Mucosa of gallbladder (tissue), 1 donor: ENCODE results near the gene SPCS3. TPM values are rescaled to one million over a fixed set of nuclear protein-coding genes. Genes with fewer than 3 reads are reported as not detected.
"Not testable (repeated sequence)": the region's sequence is repeated elsewhere in the genome, so short reads cannot be mapped to it uniquely, and the experiment has no call there.

Source experiments
- DNase-seq: peaks from one replicate; pipeline ENCODE4 v3.0.0-alpha.2; 2020; ENCODE audit warnings: low spot score
- total RNA-seq: library from RNA; stranded (reverse); gene quantifications from one replicate; pipeline ENCODE4 v1.2.1, GENCODE V29; 2021
- donor health status: DM: no; HTN: no; CAD: no.

SPCS3 gene
- 151 TPM for total RNA-seq

GRCh38 chr4:176319704-176320339 is at the start of gene SPCS3:
SPCS3 (plus strand) TSS chr4:176319966; CDS start chr4:176320077, 111 bp downstream.
- peak; percentile 96 for DNase-seq

GRCh38 chr4:176270669-176271068 is 49.1 kb upstream of the SPCS3 start:
- no peak for DNase-seq

GRCh38 chr4:176271749-176272148 is 48.0 kb upstream of the SPCS3 start:
- DNase-seq, result no peak

GRCh38 chr4:176272799-176273198 is 47.0 kb upstream of the SPCS3 start:
- no peak for DNase-seq

GRCh38 chr4:176273736-176274135 is 46.0 kb upstream of the SPCS3 start:
- no peak for DNase-seq

- no peak for DNase-seq
Measured at GRCh38 chr4:176274441-176274840, 45.3 kb upstream of the SPCS3 start.

- no peak for DNase-seq
Measured at GRCh38 chr4:176276710-176277109, 43.1 kb upstream of the SPCS3 start.

GRCh38 chr4:176277162-176277904 is 42.4 kb upstream of the SPCS3 start:
- DNase-seq, result peak; percentile 67

GRCh38 chr4:176279560-176279959 is 40.2 kb upstream of the SPCS3 start:
- DNase-seq, result not testable (repeated sequence)

- DNase-seq, result no peak
Measured at GRCh38 chr4:176286728-176287127, 33.0 kb upstream of the SPCS3 start.

GRCh38 chr4:176287546-176287945 is 32.2 kb upstream of the SPCS3 start:
- no peak for DNase-seq

- no peak for DNase-seq
Measured at GRCh38 chr4:176288020-176288419, 31.7 kb upstream of the SPCS3 start.

- no peak for DNase-seq
Measured at GRCh38 chr4:176289561-176289960, 30.2 kb upstream of the SPCS3 start.

- DNase-seq, result no peak
Measured at GRCh38 chr4:176290520-176290919, 29.2 kb upstream of the SPCS3 start.

- no peak for DNase-seq
Measured at GRCh38 chr4:176291748-176292147, 28.0 kb upstream of the SPCS3 start.

- DNase-seq, result no peak
Measured at GRCh38 chr4:176292920-176293319, 26.8 kb upstream of the SPCS3 start.

GRCh38 chr4:176293660-176294059 is 26.1 kb upstream of the SPCS3 start:
- DNase-seq, result no peak

GRCh38 chr4:176295907-176296306 is 23.9 kb upstream of the SPCS3 start:
- DNase-seq, result not testable (repeated sequence)

GRCh38 chr4:176298664-176299063 is 21.1 kb upstream of the SPCS3 start:
- no peak for DNase-seq

GRCh38 chr4:176300036-176300435 is 19.7 kb upstream of the SPCS3 start:
- DNase-seq, result no peak

- no peak for DNase-seq
Measured at GRCh38 chr4:176300565-176300964, 19.2 kb upstream of the SPCS3 start.

GRCh38 chr4:176302283-176303275 is 17.2 kb upstream of the SPCS3 start:
- DNase-seq, result no peak
